Measurements from ENCODE around the gene MYLK4. TPM values are rescaled to one million over a fixed set of nuclear protein-coding genes. Genes with fewer than 3 reads are reported as not detected.

Gene MYLK4
- 0.40 and 0.44 TPM in 2 replicates for total RNA-seq

GRCh38 chr6:2750832-2751231 is at the start of gene MYLK4:
Gene MYLK4 (minus strand): TSS chr6:2750922. CDS start chr6:2749294, 1,628 bp downstream.
- no peak for DNase-seq (ENCODE audit: low read depth in 2 of 2)

- peak; percentile 83 to 99 for DNase-seq (ENCODE audit: low read depth in 2 of 2)
These were observed 49.3 kb upstream of the MYLK4 start for GRCh38 chr6:2799936-2800527.

- no peak for DNase-seq (ENCODE audit: low read depth in 2 of 2)
These were observed 47.9 kb upstream of the MYLK4 start for GRCh38 chr6:2798586-2799134.

- DNase-seq (ENCODE audit: low read depth in 2 of 2): no peak
These were observed 46.9 kb upstream of the MYLK4 start for GRCh38 chr6:2797564-2798031.

- DNase-seq (ENCODE audit: low read depth in 2 of 2): no peak
These were observed 46.1 kb upstream of the MYLK4 start for GRCh38 chr6:2796861-2797260.

GRCh38 chr6:2795956-2796355 is 45.2 kb upstream of the MYLK4 start:
- no peak for DNase-seq (ENCODE audit: low read depth in 2 of 2)

- no peak for DNase-seq (ENCODE audit: low read depth in 2 of 2)
These were observed 44.4 kb upstream of the MYLK4 start for GRCh38 chr6:2795162-2795561.

- DNase-seq (ENCODE audit: low read depth in 2 of 2): peak in 1 of 2 donors; percentile 40
These were observed 43.5 kb upstream of the MYLK4 start for GRCh38 chr6:2794171-2794730.

- no peak for DNase-seq (ENCODE audit: low read depth in 2 of 2)
These were observed 42.9 kb upstream of the MYLK4 start for GRCh38 chr6:2793534-2794151.

GRCh38 chr6:2792330-2793110 is 41.8 kb upstream of the MYLK4 start:
- peak; percentile 80 to 83 for DNase-seq (ENCODE audit: low read depth in 2 of 2)

GRCh38 chr6:2791450-2791974 is 40.8 kb upstream of the MYLK4 start:
- DNase-seq (ENCODE audit: low read depth in 2 of 2): no peak

- peak; percentile 90 to 91 for DNase-seq (ENCODE audit: low read depth in 2 of 2)
These were observed 40.1 kb upstream of the MYLK4 start for GRCh38 chr6:2790588-2791449.

- DNase-seq (ENCODE audit: low read depth in 2 of 2): no peak
These were observed 35.5 kb upstream of the MYLK4 start for GRCh38 chr6:2786269-2786668.

GRCh38 chr6:2784930-2785329 is 34.2 kb upstream of the MYLK4 start:
- DNase-seq (ENCODE audit: low read depth in 2 of 2): no peak

GRCh38 chr6:2784061-2784460 is 33.3 kb upstream of the MYLK4 start:
- peak in 1 of 2 donors; percentile 49 for DNase-seq (ENCODE audit: low read depth in 2 of 2)

GRCh38 chr6:2783188-2783963 is 32.7 kb upstream of the MYLK4 start:
- peak; percentile 61 to 64 for DNase-seq (ENCODE audit: low read depth in 2 of 2)

- no peak for DNase-seq (ENCODE audit: low read depth in 2 of 2)
These were observed 32.1 kb upstream of the MYLK4 start for GRCh38 chr6:2782825-2783187.

GRCh38 chr6:2782356-2782708 is 31.6 kb upstream of the MYLK4 start:
- DNase-seq (ENCODE audit: low read depth in 2 of 2): no peak

- DNase-seq (ENCODE audit: low read depth in 2 of 2): no peak
These were observed 31.1 kb upstream of the MYLK4 start for GRCh38 chr6:2781685-2782355.

Data from lung microvascular endothelial cell (primary cell).